NCI-H146 treated with DMSO at 0.1 percent for 48 hours (cell line): Measurements from ENCODE around the gene ORM2.

Source experiments
- DNase-seq: peaks from one replicate; lab custom pipeline; 2025; ENCODE audit not compliant: unreplicated experiment; lab: John Stamatoyannopoulos, UW

The ORM2 gene

GRCh38 chr9:114348261-114348905, 18.7 kb downstream of the ORM2 start:
- no peak for DNase-seq

GRCh38 chr9:114348906-114349482, 19.3 kb downstream of the ORM2 start:
- no peak for DNase-seq

GRCh38 chr9:114349713-114350480, 20.2 kb downstream of the ORM2 start:
- DNase-seq = no peak

GRCh38 chr9:114350636-114351401, 21.1 kb downstream of the ORM2 start:
- DNase-seq = no peak

GRCh38 chr9:114351932-114352331, 22.3 kb downstream of the ORM2 start:
- DNase-seq = no peak

DNA sequence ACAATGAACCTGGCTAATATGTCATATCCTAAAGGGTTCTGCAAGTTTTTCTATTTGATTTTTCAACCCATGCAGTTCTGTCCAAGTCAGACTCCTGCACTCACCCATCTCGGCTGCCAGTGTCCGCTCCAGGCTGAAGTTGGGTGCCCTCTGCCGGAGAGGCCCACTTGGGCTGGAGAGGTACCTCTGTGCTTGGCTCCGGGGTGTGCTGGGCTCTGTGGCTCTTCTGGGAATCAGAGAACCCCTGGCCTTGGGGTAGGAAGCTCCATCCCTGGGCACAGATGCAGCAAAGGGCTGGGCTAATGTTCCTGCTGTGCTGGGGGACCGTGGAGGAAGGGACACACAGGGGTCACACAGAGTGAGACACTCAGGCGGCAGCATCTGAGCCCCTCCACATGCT, 26.2 kb downstream of the ORM2 start:
- no peak for DNase-seq

- no peak for DNase-seq
These were observed 27.1 kb downstream of the ORM2 start for GRCh38 chr9:114356792-114357191.

DNA sequence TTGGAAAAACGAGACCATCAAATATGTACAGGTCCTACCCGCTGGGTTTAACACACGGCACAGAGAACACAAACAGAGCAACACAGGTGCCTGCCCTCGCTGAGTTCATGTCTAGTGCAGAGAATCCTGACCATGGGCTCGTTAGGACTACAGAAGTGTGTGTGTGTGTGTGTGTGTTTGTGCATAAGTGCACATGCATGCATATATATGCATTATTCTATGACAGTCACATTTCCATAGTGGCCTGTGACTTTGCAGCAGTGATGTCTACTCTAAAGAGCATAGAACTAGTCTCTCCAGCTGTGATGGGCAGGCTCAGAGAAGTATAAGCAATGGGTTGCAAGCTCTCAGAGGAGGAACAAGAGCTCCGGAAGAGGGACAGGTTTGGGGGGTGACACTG, 27.7 kb downstream of the ORM2 start:
- DNase-seq = no peak

DNA sequence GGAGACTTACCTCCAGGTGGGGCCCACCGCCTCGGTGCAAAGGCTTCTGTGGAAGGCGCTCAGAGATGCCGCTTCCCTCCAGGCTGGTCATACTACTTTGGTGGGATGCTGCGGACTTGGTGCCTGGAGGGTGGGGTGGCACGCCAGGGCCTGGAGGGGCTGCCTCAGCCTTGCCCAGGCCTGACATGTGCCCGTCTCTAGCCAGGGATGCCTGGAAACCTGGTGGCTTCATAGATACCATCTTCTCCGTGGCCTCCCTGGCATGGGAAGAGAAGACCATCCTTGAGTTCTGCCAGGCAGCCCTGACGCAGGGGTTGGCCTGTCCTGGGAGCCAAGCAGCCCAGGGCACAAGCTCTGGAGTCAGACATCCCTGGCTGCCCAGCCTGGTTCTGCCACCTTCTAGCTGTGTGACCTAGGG, 28.3 kb downstream of the ORM2 start:
- no peak for DNase-seq

DNA sequence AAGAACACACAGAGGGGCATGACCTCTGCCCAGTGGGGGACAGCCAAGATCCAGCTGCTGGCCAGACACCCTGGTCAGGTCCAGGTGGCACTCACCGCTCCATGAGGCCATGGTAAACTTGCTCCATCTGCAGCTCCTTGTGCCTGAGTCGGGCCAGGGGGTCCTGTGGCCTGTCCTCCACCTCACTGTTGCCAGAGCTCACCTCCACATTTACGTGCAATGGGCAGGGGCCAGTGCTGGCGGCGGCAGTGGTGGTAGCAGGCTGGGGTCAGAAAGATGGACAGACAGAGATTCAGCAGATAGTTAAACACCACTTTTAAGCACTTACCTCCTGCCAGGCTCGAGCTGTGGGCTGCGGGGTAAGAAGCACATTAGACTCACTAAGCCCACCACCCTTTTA, 30.1 kb downstream of the ORM2 start:
- no peak for DNase-seq

- DNase-seq = no peak
These were observed 31.9 kb downstream of the ORM2 start for GRCh38 chr9:114361542-114361941.

DNA sequence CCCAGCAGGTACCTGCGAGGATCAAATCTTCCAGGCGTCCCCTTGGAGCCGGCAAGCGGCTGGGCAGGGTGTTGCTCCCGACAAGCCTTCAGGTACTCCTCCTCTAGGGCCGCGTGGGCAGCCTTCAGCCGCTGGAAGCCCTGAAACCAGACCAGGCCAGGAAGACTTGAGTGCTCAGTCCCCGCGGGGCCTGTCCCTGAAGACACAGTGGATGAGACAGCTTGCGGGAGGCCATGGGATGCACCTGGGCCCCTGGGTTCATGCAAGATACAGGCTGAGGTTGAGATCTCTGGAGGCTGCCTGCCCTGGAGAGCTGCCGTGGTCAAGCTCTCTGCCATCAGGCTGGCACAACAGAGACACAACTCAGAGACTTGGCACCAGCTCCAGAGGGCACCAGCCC, 32.7 kb downstream of the ORM2 start:
- DNase-seq = no peak

- DNase-seq = no peak
These were observed 33.8 kb downstream of the ORM2 start for GRCh38 chr9:114363424-114363823.

DNA sequence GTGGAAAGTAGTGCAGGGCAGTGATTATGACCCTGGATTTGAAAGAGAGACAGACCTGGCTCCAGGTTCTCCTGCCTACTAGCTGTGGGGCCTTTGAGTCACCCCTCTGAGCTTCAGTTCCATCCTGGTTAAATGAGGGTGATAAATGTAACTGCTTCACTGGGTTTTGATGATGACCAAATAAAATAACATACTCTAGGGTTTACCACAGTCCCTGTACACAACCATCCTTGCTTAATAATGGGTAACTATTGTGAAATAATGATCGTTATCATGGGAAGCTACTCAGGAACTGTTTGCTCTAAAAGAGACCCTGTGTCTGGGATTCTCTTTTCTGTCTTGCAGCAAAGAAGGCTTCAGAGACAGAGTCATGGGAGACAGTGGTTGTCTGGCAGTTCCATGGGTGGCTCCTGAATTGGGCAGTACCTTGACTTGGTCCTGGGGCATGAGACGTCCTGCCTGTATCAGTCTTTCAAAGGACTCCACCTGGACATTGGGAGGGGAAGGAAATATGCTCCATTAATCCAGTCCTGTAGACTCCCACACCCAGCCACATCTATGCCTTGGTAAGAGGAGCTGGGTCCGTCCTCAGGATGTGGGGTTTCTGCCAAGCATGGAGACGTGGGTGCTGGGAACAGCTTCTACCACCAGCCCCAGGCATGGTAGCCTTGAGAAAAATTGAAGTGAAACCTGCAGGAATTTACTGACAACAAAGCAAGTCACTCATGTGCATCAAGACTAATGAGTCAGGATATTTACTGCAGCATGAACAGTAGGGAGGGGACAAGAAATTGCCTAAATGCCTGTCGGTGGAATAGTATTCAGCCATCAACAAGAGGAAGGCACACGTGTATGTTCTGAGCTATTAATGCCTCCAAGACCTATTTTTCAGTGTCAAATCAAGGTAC, 34.7 kb downstream of the ORM2 start:
- DNase-seq = no peak

- no peak for DNase-seq
These were observed 35.5 kb downstream of the ORM2 start for GRCh38 chr9:114365194-114365593.

GRCh38 chr9:114366334-114367128, 36.9 kb downstream of the ORM2 start:
- no peak for DNase-seq

DNA sequence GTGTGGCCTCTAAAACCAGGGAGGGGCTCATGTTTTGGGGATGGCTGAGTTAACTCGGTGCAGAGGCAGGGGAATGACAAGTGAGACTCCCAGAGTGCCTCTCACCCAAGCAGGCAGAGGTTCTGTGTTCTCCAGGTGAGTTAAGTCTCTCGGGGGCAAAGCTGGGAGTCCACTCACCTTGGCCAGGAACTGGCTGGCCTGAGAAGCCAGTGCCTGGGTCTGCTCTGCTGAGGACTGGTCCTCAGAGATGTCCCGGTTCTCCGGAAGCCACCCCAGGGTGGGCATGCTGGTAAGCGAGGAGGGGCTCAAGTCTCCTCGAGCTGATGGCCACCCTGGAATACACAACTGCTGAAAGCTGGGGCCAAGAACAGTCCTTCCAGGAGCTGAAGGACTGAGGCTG, 37.7 kb downstream of the ORM2 start:
- no peak for DNase-seq

GRCh38 chr9:114367772-114368569, 38.3 kb downstream of the ORM2 start:
- DNase-seq = no peak
